CD4-positive, alpha-beta memory T cell (primary cell): ENCODE measurements around the gene FOXD4L3. TPM values are rescaled to one million over a fixed set of nuclear protein-coding genes. Genes with fewer than 3 reads are reported as not detected.
A peak's percentile ranks its signal among the peaks of the same experiment; 100 is the strongest.
"Not testable (repeated sequence)": the region's sequence is repeated elsewhere in the genome, so short reads cannot be mapped to it uniquely, and the experiment has no call there.

Source experiments
- CTCF ChIA-PET: fragments of 350-600 bp; sonication (Branson Sonifier 250); formaldehyde crosslinking; loops from one replicate; lab custom pipeline; 2021; ENCODE audit warnings: inconsistent platforms; ENCODE audit not compliant: partially characterized antibody; lab: Charles Lee
- POLR2A ChIA-PET: fragments of 350-600 bp; sonication (Branson Sonifier 250); formaldehyde crosslinking; loops from one replicate; lab custom pipeline; 2021; ENCODE audit not compliant: partially characterized antibody; lab: Charles Lee
- DNase-seq, 5 donors: peaks; one replicate each; pipeline versions ENCODE4 v3.0.0 to v3.0.0-alpha.2; 2020 to 2022; ENCODE audit warnings: mixed read lengths in 1 of 5
- H3K27ac ChIP-seq: one replicate; pipeline ENCODE4 v1.7.0; 2013; ENCODE audit warnings: low read depth, low read length
- H3K27me3 ChIP-seq: 2 replicates; pipeline ENCODE4 v1.7.0; 2013; ENCODE audit warnings: mild to moderate bottlenecking, low read length, moderate library complexity; ENCODE audit not compliant: insufficient read depth
- H3K36me3 ChIP-seq: 2 replicates; pipeline ENCODE4 v1.7.0; 2013; ENCODE audit warnings: mild to moderate bottlenecking, low read length, moderate library complexity; ENCODE audit not compliant: insufficient read depth
- H3K4me1 ChIP-seq: 2 replicates; pipeline ENCODE4 v1.7.0; 2013; ENCODE audit warnings: mild to moderate bottlenecking, low read length, moderate library complexity; ENCODE audit not compliant: insufficient read depth
- H3K4me3 ChIP-seq, 2 donors: one replicate each; pipeline ENCODE4 v1.7.0; 2013; ENCODE audit warnings: low read length in 2 of 2, mild to moderate bottlenecking in 1 of 2
- H3K9me3 ChIP-seq, 2 donors: one replicate each; pipeline ENCODE4 v1.7.0; 2013; ENCODE audit warnings: low read length in 2 of 2, control low read depth in 1 of 2; ENCODE audit not compliant: control insufficient read depth in 1 of 2
- H3K27ac Mint-ChIP-seq, 7 donors: one replicate each; pipeline ENCODE4 v1.8.0; 2020 to 2021; ENCODE audit warnings: mixed read lengths in 7 of 7, mild to moderate bottlenecking in 6 of 7, inconsistent platforms in 3 of 7, moderate library complexity in 3 of 7
- H3K27me3 Mint-ChIP-seq, 2 donors: one replicate each; pipeline ENCODE4 v1.8.0; 2020 to 2021; ENCODE audit warnings: mixed read lengths in 2 of 2
- H3K36me3 Mint-ChIP-seq, 2 donors: one replicate each; pipeline ENCODE4 v1.8.0; 2020 to 2021; ENCODE audit warnings: mixed read lengths in 2 of 2, inconsistent platforms in 1 of 2, mild to moderate bottlenecking in 1 of 2
- H3K4me1 Mint-ChIP-seq, 4 donors: one replicate each; pipeline ENCODE4 v1.8.0; 2020 to 2021; ENCODE audit warnings: mixed read lengths in 4 of 4, mild to moderate bottlenecking in 1 of 4
- H3K4me3 Mint-ChIP-seq, 8 donors: one replicate each; pipeline ENCODE4 v1.8.0; 2020 to 2021; ENCODE audit warnings: mixed read lengths in 8 of 8, mild to moderate bottlenecking in 7 of 8, moderate library complexity in 6 of 8, inconsistent platforms in 3 of 8
- H3K9me3 Mint-ChIP-seq, 8 donors: one replicate each; pipeline ENCODE4 v1.8.0; 2020 to 2021; ENCODE audit warnings: mixed read lengths in 8 of 8, mild to moderate bottlenecking in 5 of 8, inconsistent platforms in 3 of 8, moderate library complexity in 1 of 8
- intact Hi-C: fragments of 100-400 bp; cut with micrococcal nuclease; formaldehyde crosslinking; loops from one replicate; pipeline ENCODE4 v1.15.1; 2023
- polyA plus RNA-seq, 2 donors: library from polyadenylated mRNA; unstranded; fragments of 300-500 nt; fragmentation: Illumina TruSeq; gene quantifications; one replicate each; pipeline ENCODE4 v1.2.3, GENCODE V29; 2021
- total RNA-seq, 2 experiments: library from RNA; stranded (reverse); gene quantifications; one replicate each; pipeline ENCODE4 v1.2.3, GENCODE V29; 2021

The FOXD4L3 gene
- total and polyA plus RNA-seq, 4 experiments from 2014 or later: 0.32 TPM; not detected in 3

- H3K27ac ChIP-seq, POLR2A ChIA-PET, H3K36me3 Mint-ChIP-seq, H3K36me3 ChIP-seq, H3K4me3 ChIP-seq, H3K9me3 ChIP-seq, intact Hi-C loops, DNase-seq, H3K27me3 Mint-ChIP-seq, H3K4me1 ChIP-seq, H3K4me1 Mint-ChIP-seq, CTCF ChIA-PET, H3K4me3 Mint-ChIP-seq, H3K27me3 ChIP-seq, H3K9me3 Mint-ChIP-seq, H3K27ac Mint-ChIP-seq: not testable (repeated sequence)
These were observed 5.0 kb downstream of the FOXD4L3 start for GRCh38 chr9:68307654-68308053.

GRCh38 chr9:68311208-68311607 lies 8.5 kb downstream of the FOXD4L3 start:
- H3K27me3 Mint-ChIP-seq, H3K4me3 Mint-ChIP-seq, H3K36me3 Mint-ChIP-seq, H3K9me3 ChIP-seq, intact Hi-C loops, H3K36me3 ChIP-seq, H3K4me3 ChIP-seq, H3K27ac Mint-ChIP-seq, H3K4me1 Mint-ChIP-seq, H3K27me3 ChIP-seq, DNase-seq, H3K9me3 Mint-ChIP-seq, CTCF ChIA-PET, H3K27ac ChIP-seq, POLR2A ChIA-PET, H3K4me1 ChIP-seq: not testable (repeated sequence)

- H3K36me3 ChIP-seq, H3K4me3 ChIP-seq, H3K4me1 ChIP-seq, H3K9me3 Mint-ChIP-seq, CTCF ChIA-PET, H3K36me3 Mint-ChIP-seq, intact Hi-C loops, H3K27me3 Mint-ChIP-seq, H3K27ac Mint-ChIP-seq, H3K27ac ChIP-seq, H3K9me3 ChIP-seq, POLR2A ChIA-PET, H3K4me3 Mint-ChIP-seq, H3K27me3 ChIP-seq, H3K4me1 Mint-ChIP-seq: not testable (repeated sequence)
- DNase-seq: peak in 1 of 5 donors; percentile 12
These were observed 15.5 kb downstream of the FOXD4L3 start for GRCh38 chr9:68318209-68318608.

GRCh38 chr9:68323749-68324148 lies 21.1 kb downstream of the FOXD4L3 start:
- not testable (repeated sequence) for H3K27me3 Mint-ChIP-seq, H3K9me3 Mint-ChIP-seq, H3K36me3 Mint-ChIP-seq

GRCh38 chr9:68324518-68324917 lies 21.9 kb downstream of the FOXD4L3 start:
- intact Hi-C loops, H3K9me3 Mint-ChIP-seq, H3K4me3 ChIP-seq, H3K27me3 ChIP-seq, H3K27me3 Mint-ChIP-seq, H3K36me3 Mint-ChIP-seq, CTCF ChIA-PET, H3K4me1 ChIP-seq, H3K36me3 ChIP-seq, H3K4me1 Mint-ChIP-seq, DNase-seq, POLR2A ChIA-PET, H3K27ac Mint-ChIP-seq, H3K9me3 ChIP-seq, H3K27ac ChIP-seq, H3K4me3 Mint-ChIP-seq: not testable (repeated sequence)

More at GRCh38 chr9:68323749-68324148, 21.1 kb downstream of the FOXD4L3 start:
- H3K4me1 ChIP-seq, H3K27ac ChIP-seq, intact Hi-C loops, H3K36me3 ChIP-seq, H3K4me3 ChIP-seq, H3K9me3 ChIP-seq, H3K4me3 Mint-ChIP-seq, POLR2A ChIA-PET, H3K27me3 ChIP-seq, DNase-seq, H3K4me1 Mint-ChIP-seq, CTCF ChIA-PET, H3K27ac Mint-ChIP-seq: not testable (repeated sequence)

GRCh38 chr9:68329106-68329505 lies 26.4 kb downstream of the FOXD4L3 start:
- DNase-seq, H3K4me3 Mint-ChIP-seq, H3K9me3 Mint-ChIP-seq, H3K36me3 ChIP-seq, CTCF ChIA-PET, H3K27me3 ChIP-seq, H3K4me3 ChIP-seq, H3K27me3 Mint-ChIP-seq, intact Hi-C loops, H3K4me1 Mint-ChIP-seq, H3K9me3 ChIP-seq, H3K36me3 Mint-ChIP-seq, POLR2A ChIA-PET, H3K4me1 ChIP-seq, H3K27ac Mint-ChIP-seq, H3K27ac ChIP-seq: not testable (repeated sequence)

- H3K4me1 Mint-ChIP-seq, H3K4me1 ChIP-seq, H3K9me3 ChIP-seq, H3K27ac Mint-ChIP-seq, H3K27me3 ChIP-seq, CTCF ChIA-PET, intact Hi-C loops, H3K27ac ChIP-seq, POLR2A ChIA-PET, H3K27me3 Mint-ChIP-seq, H3K36me3 ChIP-seq, DNase-seq, H3K9me3 Mint-ChIP-seq, H3K4me3 ChIP-seq, H3K36me3 Mint-ChIP-seq, H3K4me3 Mint-ChIP-seq: not testable (repeated sequence)
These were observed 28.0 kb downstream of the FOXD4L3 start for GRCh38 chr9:68330531-68331173.

- H3K27ac Mint-ChIP-seq, H3K27me3 ChIP-seq, H3K4me1 ChIP-seq, H3K4me3 Mint-ChIP-seq, H3K36me3 ChIP-seq, H3K4me1 Mint-ChIP-seq, CTCF ChIA-PET, H3K27me3 Mint-ChIP-seq, H3K4me3 ChIP-seq, H3K9me3 ChIP-seq, intact Hi-C loops, DNase-seq, POLR2A ChIA-PET, H3K27ac ChIP-seq, H3K9me3 Mint-ChIP-seq, H3K36me3 Mint-ChIP-seq: not testable (repeated sequence)
These were observed 29.5 kb downstream of the FOXD4L3 start for GRCh38 chr9:68332122-68332521.
